B cell (primary cell): ENCODE data around the gene HDAC6. TPM values are rescaled to one million over a fixed set of nuclear protein-coding genes. Genes with fewer than 3 reads are reported as not detected.

Experiments
- ATAC-seq: fragments of 200-7000 bp; cut with Tn5 transposase; one replicate; pipeline ENCODE4 v1.10.0; 2021; ENCODE audit warnings: low read depth, mild to moderate bottlenecking, moderate number of reproducible peaks, moderate library complexity
- CTCF ChIA-PET: fragments of 350-600 bp; sonication (Branson Sonifier 250); formaldehyde crosslinking; loops from one replicate; lab custom pipeline; 2021; ENCODE audit warnings: antibody characterized with exemption, inconsistent platforms; lab: Charles Lee
- POLR2A ChIA-PET: fragments of 350-600 bp; sonication (Branson Sonifier 250); formaldehyde crosslinking; loops from one replicate; lab custom pipeline; 2021; ENCODE audit warnings: antibody characterized with exemption; lab: Charles Lee
- DNase-seq: peaks from one replicate; pipeline ENCODE4 v3.0.0; 2013
- H2AFZ ChIP-seq: 2 replicates; pipeline ENCODE4 v1.6.1; 2012; ENCODE audit warnings: mild to moderate bottlenecking, low read depth, low read length; ENCODE audit not compliant: insufficient read depth, poor library complexity, severe bottlenecking
- H3K27ac ChIP-seq, 2 donors: 1 replicate in 1 of 2; 2 replicates in 1 of 2; pipeline ENCODE4 v1.5.1; 2012 to 2013; ENCODE audit warnings: low read length in 2 of 2, mild to moderate bottlenecking in 2 of 2, moderate library complexity in 1 of 2
- H3K27me3 ChIP-seq, 4 experiments: fragments of 200-600 bp in 1 of 4; sonication (generic) in 1 of 4; replicated peaks in 1 of 4; 1 replicate in 2 of 4; 2 replicates in 2 of 4; pipeline versions ENCODE4 v1.6.1 to v1.7.0; 2013 to 2016; ENCODE audit warnings: low read length in 3 of 4, mild to moderate bottlenecking in 2 of 4, mixed read lengths in 1 of 4, moderate library complexity in 1 of 4; ENCODE audit not compliant: insufficient read depth in 4 of 4, control insufficient read depth in 3 of 4; ENCODE audit errors: control extremely low read depth in 1 of 4
- H3K36me3 ChIP-seq, 2 experiments: replicated peaks in 1 of 2; 1 replicate in 1 of 2; 2 replicates in 1 of 2; pipeline versions ENCODE4 v1.6.1 to v1.7.1; 2013; ENCODE audit warnings: low read length in 1 of 2; ENCODE audit not compliant: insufficient read depth in 2 of 2, control insufficient read depth in 1 of 2; ENCODE audit errors: control extremely low read depth in 1 of 2, extremely low read depth in 1 of 2
- H3K4me1 ChIP-seq, 2 donors: fragments of 200-600 bp in 1 of 2; sonication (generic) in 1 of 2; 1 replicate in 1 of 2; 2 replicates in 1 of 2; pipeline versions ENCODE4 v1.5.1 to v1.6.1; 2013 to 2017; ENCODE audit warnings: low read length in 2 of 2; ENCODE audit not compliant: control insufficient read depth in 2 of 2, insufficient read depth in 2 of 2
- H3K4me2 ChIP-seq: replicated peaks from 2 replicates; pipeline ENCODE3; 2012; ENCODE audit warnings: mild to moderate bottlenecking, low read depth, low read length; ENCODE audit not compliant: poor library complexity, severe bottlenecking
- H3K4me3 ChIP-seq, 5 experiments: fragments of 200-600 bp in 1 of 5; sonication (generic) in 1 of 5; 1 replicate in 3 of 5; 2 replicates in 2 of 5; pipeline versions ENCODE4 v1.5.1 to v1.7.0; 2011 to 2016; ENCODE audit warnings: low read length in 4 of 5, mild to moderate bottlenecking in 4 of 5, low read depth in 2 of 5, control low read depth in 1 of 5, moderate library complexity in 1 of 5; ENCODE audit not compliant: insufficient read depth in 1 of 5; ENCODE audit errors: control extremely low read depth in 1 of 5, extremely low read depth in 1 of 5
- H3K79me2 ChIP-seq: fragments of 200-600 bp; sonication (generic); one replicate; pipeline ENCODE4 v1.6.0; 2016; ENCODE audit warnings: low read length; ENCODE audit not compliant: control insufficient read depth, insufficient read depth
- H3K9ac ChIP-seq: fragments of 200-600 bp; sonication (generic); 2 replicates; pipeline ENCODE4 v1.6.1; 2017; ENCODE audit warnings: mild to moderate bottlenecking, low read length, moderate library complexity
- H3K9me3 ChIP-seq, 3 donors: one replicate each; pipeline versions ENCODE4 v1.6.1 to v1.7.1; 2013; ENCODE audit warnings: low read length in 2 of 3; ENCODE audit not compliant: control insufficient read depth in 2 of 3, insufficient read depth in 1 of 3; ENCODE audit errors: control extremely low read depth in 1 of 3
- H4K20me1 ChIP-seq: 2 replicates; pipeline ENCODE4 v1.6.0; 2012; ENCODE audit warnings: mild to moderate bottlenecking, low read length; ENCODE audit not compliant: insufficient read depth, control insufficient read depth, poor library complexity, severe bottlenecking
- H3K27ac Mint-ChIP-seq: one replicate; pipeline ENCODE4 v1.8.0; 2021; ENCODE audit warnings: mixed read lengths
- H3K27me3 Mint-ChIP-seq: one replicate; pipeline ENCODE4 v1.8.0; 2021; ENCODE audit warnings: mixed read lengths
- H3K4me1 Mint-ChIP-seq: one replicate; pipeline ENCODE4 v1.8.0; 2021; ENCODE audit warnings: mixed read lengths
- H3K4me3 Mint-ChIP-seq: one replicate; pipeline ENCODE4 v1.8.0; 2021; ENCODE audit warnings: mixed read lengths
- H3K9me3 Mint-ChIP-seq: one replicate; pipeline ENCODE4 v1.8.0; 2022; ENCODE audit warnings: mixed read lengths; ENCODE audit not compliant: insufficient read depth
- EZH2 ChIP-seq: IDR thresholded peaks from 2 replicates; pipeline ENCODE4 v1.6.1; 2012; ENCODE audit warnings: borderline replicate concordance, low read depth, mild to moderate bottlenecking, moderate library complexity, low read length; ENCODE audit not compliant: insufficient read depth, poor library complexity, severe bottlenecking
- WGBS: methylation state at CpG from one replicate; pipeline ENCODE4 v1.1.5; 2013; ENCODE audit warnings: missing lambda C conversion rate; ENCODE audit not compliant: insufficient coverage; 5-methylcytosine and 5-hydroxymethylcytosine counted together
- intact Hi-C: fragments of 100-400 bp; cut with micrococcal nuclease; formaldehyde crosslinking; loops from one replicate; pipeline ENCODE4 v1.10.0; 2022
- polyA plus RNA-seq: library from polyadenylated mRNA; depleted of rRNA; stranded (reverse); fragments of >200 nt; gene quantifications from 2 replicates; pipeline ENCODE4 v1.2.3, GENCODE V29; 2012
- total RNA-seq, 2 donors: library from RNA; stranded (reverse); fragments of 120-200 nt in 1 of 2; gene quantifications; 1 replicate in 1 of 2; 2 replicates in 1 of 2; pipeline versions ENCODE4 v1.2.3 to v1.2.4, GENCODE V29; 2013 to 2022
- TF ChIP-seq, protein P1 (sequence below): fragments of 200-600 bp; IDR thresholded peaks from one replicate; pipeline ENCODE4 v1.8.0; 2022; ENCODE audit warnings: antibody characterized with exemption, mild to moderate bottlenecking

The HDAC6 gene
- total and polyA plus RNA-seq, 2 donors (not counting 1 experiment from before 2014, with no cell fraction given) = 125 to 168 TPM

DNA sequence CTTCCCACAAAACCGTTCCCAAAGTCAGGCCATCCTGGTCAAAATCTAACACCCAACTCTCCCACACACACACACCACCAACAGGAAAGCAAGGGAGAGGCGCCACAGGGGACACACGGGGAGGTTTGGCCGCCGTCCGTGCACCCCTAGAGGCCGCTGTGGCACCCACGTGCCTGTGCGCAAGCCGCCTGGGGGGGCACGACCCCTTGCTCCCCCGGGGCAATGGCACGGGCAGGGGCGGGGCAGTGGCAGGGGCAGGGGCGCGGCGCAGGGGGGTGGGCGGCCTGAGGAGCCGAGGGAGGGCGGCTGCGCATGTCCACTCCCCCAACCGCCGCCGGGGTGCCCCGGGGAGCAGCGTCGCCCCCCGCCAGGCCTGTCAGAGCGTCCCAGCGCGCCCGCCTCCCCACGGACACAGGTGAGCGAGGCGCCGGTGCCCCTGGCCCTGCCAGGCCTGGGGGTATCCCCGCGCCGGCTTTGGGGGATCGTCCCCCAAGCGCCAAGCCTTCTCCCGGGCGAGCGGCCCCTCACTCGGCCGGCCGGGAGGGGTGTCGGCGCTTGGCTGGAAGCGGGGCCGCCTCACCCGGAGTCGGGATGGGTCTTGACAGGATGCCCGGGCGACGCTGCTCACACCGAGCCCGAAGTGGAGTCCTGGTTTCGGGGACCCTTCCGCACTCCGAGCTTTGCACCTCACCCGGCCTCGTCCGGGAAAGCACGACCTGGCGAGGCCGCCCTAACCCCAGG is 24.4 kb downstream of the HDAC6 start, which contains the start of gene ERAS:
ERAS (plus strand) TSS at position 379 of the 741 bp plus-strand sequence. CDS start 2,611 bp downstream, outside the sequence.
- H2AFZ ChIP-seq = no peak within 1 kb of the TSS
- Mint-ChIP-seq H3K4me1 (peaks cover 7% of the 10 kb centered on the region), H3K27ac (no peak within 1 kb of the TSS), H3K9me3 (no peaks in the 10 kb centered on the region), H3K4me3 (peak within 1 kb of the TSS; percentile 66), H3K27me3 (peaks cover 22% of the 10 kb centered on the region)
- DNase-seq (peak; percentile 32), ATAC-seq (peak; percentile 61)
- H3K36me3 ChIP-seq = peaks cover 0 to 4% of the 10 kb centered on the region in 2 experiments
- no peak within 1 kb of the TSS for H3K27ac ChIP-seq
- WGBS = 25% methylated on average over 55 of the region's 67 CpGs
- H3K79me2 ChIP-seq = no peaks in the 10 kb centered on the region
- H3K9ac ChIP-seq = no peak within 1 kb of the TSS
- no peak for TF ChIP-seq EZH2
- TF ChIP-seq, protein P1, sequence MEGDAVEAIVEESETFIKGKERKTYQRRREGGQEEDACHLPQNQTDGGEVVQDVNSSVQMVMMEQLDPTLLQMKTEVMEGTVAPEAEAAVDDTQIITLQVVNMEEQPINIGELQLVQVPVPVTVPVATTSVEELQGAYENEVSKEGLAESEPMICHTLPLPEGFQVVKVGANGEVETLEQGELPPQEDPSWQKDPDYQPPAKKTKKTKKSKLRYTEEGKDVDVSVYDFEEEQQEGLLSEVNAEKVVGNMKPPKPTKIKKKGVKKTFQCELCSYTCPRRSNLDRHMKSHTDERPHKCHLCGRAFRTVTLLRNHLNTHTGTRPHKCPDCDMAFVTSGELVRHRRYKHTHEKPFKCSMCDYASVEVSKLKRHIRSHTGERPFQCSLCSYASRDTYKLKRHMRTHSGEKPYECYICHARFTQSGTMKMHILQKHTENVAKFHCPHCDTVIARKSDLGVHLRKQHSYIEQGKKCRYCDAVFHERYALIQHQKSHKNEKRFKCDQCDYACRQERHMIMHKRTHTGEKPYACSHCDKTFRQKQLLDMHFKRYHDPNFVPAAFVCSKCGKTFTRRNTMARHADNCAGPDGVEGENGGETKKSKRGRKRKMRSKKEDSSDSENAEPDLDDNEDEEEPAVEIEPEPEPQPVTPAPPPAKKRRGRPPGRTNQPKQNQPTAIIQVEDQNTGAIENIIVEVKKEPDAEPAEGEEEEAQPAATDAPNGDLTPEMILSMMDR = peak; percentile 20
- peak within 1 kb of the TSS in 1 of 5 experiments; percentile 15 for H3K4me3 ChIP-seq
- peak within 1 kb of the TSS; percentile 54 for H3K4me2 ChIP-seq
- no peaks in the 10 kb centered on the region for H4K20me1 ChIP-seq
- peaks cover 0 to 11% (median 0%) of the 10 kb centered on the region in 3 donors for H3K9me3 ChIP-seq
- intact Hi-C loops = no loop called here
- POLR2A ChIA-PET = no interaction called here
- H3K27me3 ChIP-seq = peaks cover 0 to 19% (median 7%) of the 10 kb centered on the region in 4 experiments
- peaks cover 0 to 6% of the 10 kb centered on the region in 2 donors for H3K4me1 ChIP-seq
- CTCF ChIA-PET = no interaction called here
